GOT3 (cell line): Measurements from ENCODE around the gene ARHGAP6.
A peak's percentile ranks its signal among the peaks of the same experiment; 100 is the strongest.

ENCODE experiments used
- DNase-seq: peaks from one replicate; lab custom pipeline; 2025; ENCODE audit warnings: mixed read lengths; lab: John Stamatoyannopoulos, UW

Gene ARHGAP6

DNA sequence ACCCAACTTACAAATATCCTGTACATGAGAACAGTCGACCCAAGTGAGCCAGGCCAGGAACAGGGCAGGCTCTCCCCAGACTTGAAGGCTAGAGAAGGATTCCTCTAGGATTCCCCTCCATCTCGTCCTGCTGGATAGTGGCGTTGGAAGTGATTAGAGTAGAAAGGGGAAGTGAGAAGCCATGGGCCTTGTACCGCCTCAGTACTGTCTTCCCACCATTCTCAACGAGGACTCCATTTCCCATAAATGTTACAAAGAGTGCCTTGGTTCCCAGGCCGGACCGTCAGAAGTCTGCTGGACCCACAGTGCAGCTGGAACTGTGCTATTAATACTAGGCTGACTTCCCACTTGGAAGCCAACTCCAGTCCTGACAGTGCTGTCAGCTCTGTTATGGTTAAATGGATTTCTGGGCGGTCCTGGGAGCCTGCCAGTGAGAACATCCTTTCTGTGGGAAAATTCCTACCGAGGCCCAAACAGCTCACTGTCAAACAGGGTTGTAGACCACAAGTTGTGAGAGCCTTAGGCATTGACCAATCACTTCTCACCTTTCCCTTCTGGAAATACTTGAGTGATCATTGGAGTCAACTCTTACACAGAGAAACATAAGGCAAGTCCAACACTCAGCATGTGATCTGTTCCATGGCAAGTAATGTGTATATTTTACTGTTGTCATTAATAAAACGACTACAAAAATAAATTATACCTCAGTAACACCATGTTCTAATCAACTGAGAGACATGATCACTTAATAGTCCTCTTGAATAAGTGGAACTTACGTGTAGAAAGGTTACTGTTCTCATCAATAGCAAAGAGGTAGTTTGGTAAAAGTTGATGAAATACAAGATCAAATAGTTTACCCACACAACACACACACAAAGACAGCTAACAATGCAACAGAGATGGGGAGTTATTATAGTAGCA lies 314.1 kb downstream of the ARHGAP6 start:
- DNase-seq = no peak

DNA sequence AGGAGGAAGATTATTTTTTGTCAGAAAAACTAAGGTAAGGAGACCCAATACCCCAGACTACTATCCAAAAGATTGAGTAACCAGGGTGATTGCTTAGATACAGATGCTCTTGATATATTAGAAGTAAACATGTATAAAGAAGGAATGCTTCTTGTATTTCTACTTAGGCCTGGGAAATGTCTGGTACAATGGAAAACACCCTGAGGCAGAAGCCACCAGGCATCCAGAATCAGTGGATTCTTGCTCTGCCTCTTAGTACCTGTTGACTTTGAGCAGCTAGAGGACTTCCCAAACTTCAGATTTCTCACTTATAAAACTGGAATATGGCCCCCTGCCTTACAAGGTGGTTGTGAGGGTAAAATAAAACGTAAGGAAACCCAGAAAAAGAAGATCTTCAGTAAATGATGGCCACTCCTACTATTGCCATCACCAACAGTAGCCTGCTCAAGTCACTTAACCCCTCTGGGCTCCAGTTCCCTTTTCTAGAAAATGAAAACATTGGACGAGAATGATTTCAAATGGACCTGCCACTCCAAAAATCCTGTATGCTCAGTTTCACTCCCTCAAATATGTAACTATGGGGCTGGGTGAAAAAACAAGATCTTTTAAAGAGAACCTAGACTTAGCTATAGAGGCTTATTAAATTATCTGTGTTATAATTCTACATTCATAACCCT lies 315.9 kb downstream of the ARHGAP6 start:
- DNase-seq = no peak

DNA sequence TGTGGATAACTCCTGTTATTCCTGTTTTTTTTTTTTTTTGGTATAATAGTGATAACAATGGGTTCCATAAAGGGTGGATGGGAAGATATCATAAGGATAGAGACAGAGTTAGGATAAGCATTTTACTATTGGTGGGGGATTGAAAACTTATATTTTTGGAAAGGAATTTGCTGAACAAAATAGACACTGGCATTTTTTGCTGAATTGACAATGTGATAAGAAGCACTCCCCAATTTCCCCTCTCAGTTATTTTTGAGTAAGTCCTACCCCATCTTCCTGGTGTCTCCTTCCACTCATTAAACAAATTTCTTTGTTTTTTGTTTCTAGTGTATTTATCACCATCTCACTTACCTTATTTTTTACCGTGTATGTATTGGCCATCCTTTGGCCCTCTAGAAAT lies 316.7 kb downstream of the ARHGAP6 start:
- no peak for DNase-seq

GRCh38 chrX:11347300-11347699 lies 318.4 kb downstream of the ARHGAP6 start:
- DNase-seq = no peak

DNA sequence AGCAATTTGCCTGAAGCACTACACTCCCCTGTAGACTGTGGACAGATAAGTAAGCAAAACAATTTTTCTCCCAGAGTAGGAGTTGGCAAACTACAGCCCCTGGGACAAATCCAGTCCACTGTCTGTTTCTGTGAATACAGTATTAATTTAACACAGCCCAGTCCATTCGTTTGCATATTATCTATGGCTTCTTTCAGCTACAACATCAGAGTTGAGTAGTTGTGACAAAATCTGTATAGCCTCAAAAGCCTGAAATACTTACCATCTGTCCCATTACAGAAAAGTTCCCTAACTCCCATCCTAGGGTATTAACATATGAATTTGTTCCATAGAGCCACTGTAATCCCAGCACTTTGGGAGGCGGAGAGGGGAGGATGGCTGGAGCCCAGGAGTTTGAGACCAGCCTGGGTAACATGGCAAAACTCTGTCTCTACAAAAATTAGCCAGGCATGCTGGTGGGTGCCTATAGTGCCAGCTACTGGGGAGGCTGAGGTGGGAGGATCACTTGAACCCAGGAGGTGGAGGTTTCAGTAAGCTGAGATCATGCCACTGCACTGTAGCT lies 319.5 kb downstream of the ARHGAP6 start:
- no peak for DNase-seq

- no peak for DNase-seq
These were observed 323.0 kb downstream of the ARHGAP6 start for GRCh38 chrX:11342673-11343072.

- DNase-seq = peak; percentile 45
These were observed 324.2 kb downstream of the ARHGAP6 start for GRCh38 chrX:11341274-11342201.

- no peak for DNase-seq
These were observed 328.3 kb downstream of the ARHGAP6 start for GRCh38 chrX:11337292-11338009.

GRCh38 chrX:11336201-11336600 lies 329.5 kb downstream of the ARHGAP6 start:
- DNase-seq = no peak

GRCh38 chrX:11334165-11334564 lies 331.6 kb downstream of the ARHGAP6 start:
- DNase-seq = no peak

DNA sequence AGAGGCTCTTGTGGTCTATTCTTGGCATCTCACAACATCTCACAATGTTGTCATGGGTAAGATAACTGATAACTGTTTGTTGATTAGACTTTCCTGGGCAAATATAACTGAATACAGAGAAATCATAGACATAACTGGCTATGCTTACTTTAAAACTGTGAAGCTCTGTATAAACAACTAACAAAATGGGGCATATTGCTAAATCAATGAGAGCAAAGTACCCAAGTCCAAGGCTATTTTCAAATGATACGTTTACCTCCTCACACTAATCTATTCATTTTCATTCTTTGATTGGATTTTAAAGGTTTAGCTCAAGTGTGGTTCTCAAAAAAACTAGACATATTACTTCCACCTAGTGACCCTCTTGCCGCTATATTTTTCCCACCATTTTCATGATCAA lies 333.9 kb downstream of the ARHGAP6 start:
- DNase-seq = no peak

DNA sequence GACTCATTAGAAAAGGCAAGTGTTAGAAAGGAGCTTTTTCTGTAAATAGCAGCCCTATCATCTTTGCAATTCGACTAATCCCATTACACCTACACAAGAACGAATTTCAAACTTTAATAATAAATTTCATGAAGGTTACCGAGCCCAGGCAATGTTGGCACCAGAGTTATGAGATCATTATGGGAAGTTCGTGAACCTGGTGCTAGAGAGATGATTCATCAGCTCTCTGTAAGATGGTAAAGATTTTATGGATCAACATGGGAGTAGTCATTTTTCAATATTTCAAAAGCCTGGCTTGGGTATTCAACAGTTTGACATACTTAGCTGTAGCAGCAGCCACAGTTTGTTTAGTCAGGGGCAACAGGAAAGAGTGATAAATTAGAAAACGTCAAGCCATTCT lies 336.7 kb downstream of the ARHGAP6 start:
- DNase-seq = no peak

DNA sequence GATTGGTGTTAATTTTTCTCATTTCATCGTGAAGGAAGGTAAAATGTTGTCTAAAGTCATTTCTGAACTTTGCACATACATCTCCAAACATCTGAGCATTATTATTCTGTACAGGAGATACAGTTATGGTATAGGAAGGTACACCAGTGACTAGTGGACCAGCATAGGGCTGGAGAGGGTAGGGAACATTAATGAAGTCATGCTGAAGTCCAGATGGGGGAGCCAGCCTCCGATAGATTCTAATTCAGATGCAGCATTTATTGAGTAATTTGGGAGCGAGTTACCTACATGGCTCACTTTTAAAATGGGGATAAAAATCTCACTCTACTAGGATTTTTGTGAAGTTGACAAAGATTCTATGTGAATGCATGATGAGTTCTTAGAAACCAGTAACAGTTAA lies 337.6 kb downstream of the ARHGAP6 start:
- no peak for DNase-seq

DNA sequence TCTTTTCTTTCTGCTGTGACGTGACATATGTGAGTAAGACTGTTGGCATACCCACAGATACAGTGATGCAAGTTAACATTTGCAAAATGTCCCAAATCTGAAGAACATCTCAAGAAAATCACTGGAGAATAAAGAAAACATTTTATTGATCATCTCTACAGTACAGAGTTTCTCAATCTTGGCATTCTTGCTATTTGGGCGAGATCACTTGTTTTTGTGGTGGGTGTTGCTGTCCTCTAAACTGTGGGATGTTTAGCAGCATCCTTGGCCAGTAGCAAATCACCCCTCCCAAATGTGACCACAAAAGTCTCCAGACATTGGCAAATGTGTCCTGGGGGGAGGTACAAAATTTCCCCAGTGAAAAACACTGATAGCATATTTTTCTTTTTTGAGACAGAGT lies 343.7 kb downstream of the ARHGAP6 start:
- DNase-seq = no peak

- DNase-seq = no peak
These were observed 345.8 kb downstream of the ARHGAP6 start for GRCh38 chrX:11319806-11320520.

DNA sequence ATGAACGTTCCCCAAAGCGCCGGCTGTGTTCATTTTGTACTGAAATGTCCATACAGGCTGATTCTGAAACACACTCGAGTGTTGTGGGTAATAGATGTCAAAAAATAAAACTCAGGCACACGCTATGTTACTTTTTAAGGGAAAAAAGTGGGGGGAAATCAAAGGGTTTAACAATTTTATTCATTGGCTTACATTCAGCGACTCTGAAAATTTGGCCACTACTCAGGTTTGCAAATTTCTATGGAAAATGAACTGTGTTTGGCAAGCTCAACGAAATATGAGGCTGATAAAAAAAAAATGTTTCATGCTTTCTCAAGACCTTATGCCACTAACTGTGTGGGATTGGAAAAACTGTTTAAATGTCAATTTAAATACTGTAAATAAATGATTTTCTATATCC lies 354.0 kb downstream of the ARHGAP6 start:
- DNase-seq = no peak

DNA sequence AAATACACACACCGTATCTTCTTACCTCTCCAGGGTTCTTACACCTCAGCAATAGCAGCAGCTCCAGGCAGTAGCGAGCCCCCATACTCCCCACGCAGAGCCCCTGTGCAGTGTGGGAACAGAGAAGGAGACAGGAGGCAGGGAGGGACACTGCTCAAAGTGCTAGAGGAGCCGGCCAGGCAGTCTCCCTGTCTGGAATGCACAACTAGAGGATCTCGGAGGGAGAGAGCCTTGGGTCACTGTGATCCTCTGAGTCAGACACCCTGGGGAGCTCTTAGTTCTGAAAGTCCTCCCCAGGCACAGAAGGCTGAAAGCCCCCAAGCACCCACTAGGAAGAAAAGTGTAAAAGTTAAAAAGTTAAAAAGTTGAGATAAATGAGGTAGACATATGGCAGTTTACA lies 356.5 kb downstream of the ARHGAP6 start:
- DNase-seq = no peak

GRCh38 chrX:11305641-11306040 lies 360.1 kb downstream of the ARHGAP6 start:
- no peak for DNase-seq

DNA sequence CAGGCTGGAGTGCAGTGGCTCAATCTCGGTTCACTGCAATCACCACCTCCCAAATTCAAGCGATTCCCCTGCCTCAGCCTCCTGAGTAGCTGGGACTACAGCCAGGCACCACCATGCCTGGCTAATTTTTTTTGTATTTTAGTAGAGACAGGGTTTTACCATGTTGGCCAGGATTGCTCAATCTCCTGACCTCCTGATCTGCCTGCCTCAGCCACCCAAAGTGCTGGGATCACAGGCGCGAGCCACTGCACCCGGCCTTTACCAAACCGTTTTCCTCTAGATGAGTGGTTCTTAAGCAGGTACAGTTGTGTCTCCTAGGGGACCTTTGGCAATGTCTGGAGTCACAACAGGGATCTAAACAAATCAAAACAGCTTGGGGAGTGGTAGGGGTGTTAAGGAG lies 360.9 kb downstream of the ARHGAP6 start:
- no peak for DNase-seq

DNA sequence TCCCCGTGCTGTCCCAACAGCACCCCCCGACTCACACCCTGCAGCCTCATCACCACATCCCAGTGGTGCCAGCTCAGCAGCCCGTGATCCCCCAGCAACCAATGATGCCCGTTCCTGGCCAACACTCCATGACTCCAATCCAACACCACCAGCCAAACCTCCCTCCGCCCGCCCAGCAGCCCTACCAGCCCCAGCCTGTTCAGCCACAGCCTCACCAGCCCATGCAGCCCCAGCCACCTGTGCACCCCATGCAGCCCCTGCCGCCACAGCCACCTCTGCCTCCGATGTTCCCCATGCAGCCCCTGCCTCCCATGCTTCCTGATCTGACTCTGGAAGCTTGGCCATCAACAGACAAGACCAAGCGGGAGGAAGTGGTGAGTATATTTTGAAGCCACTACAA lies 367.1 kb downstream of the ARHGAP6 start:
- no peak for DNase-seq

GRCh38 chrX:11296051-11296450 lies 369.7 kb downstream of the ARHGAP6 start:
- no peak for DNase-seq
